GM12873 (cell line): Measurements from ENCODE around the gene HHIPL1.

Source experiments
- CTCF ChIP-seq: IDR thresholded peaks from 2 replicates; pipeline ENCODE4 v1.5.1; 2012; ENCODE audit warnings: low read depth, mild to moderate bottlenecking, moderate library complexity, low read length, control low read depth; ENCODE audit not compliant: insufficient read depth; ENCODE audit errors: missing control alignments

Gene HHIPL1

GRCh38 chr14:99643343-99643742 lies 1.6 kb upstream of the HHIPL1 start:
- no peak for TF ChIP-seq CTCF

- no peak for TF ChIP-seq CTCF
Observed at GRCh38 chr14:99644035-99644587, 818 bp upstream of the HHIPL1 start.

GRCh38 chr14:99645545-99646505 lies 896 bp downstream of the HHIPL1 start:
- TF ChIP-seq CTCF = no peak

DNA sequence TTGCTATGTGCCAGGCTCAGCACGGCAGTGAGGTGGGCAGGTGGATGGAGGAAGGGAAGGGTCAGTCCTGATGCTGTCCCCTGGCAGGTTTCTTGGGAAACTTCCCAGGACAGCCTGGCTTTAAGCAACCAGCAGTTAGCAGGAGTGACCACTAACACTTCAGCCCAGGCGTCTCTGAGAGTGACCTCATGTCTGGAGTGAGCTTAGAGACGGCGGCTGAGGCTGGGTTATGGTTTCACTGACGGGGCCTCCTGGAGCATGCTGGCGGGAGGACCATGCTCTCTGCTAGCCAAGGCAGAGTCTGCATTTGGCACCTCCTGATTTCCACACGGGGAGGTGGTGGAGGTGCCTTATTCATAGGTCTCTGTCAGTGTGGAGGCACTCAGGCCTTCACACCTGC lies 2.5 kb downstream of the HHIPL1 start:
- no peak for TF ChIP-seq CTCF

DNA sequence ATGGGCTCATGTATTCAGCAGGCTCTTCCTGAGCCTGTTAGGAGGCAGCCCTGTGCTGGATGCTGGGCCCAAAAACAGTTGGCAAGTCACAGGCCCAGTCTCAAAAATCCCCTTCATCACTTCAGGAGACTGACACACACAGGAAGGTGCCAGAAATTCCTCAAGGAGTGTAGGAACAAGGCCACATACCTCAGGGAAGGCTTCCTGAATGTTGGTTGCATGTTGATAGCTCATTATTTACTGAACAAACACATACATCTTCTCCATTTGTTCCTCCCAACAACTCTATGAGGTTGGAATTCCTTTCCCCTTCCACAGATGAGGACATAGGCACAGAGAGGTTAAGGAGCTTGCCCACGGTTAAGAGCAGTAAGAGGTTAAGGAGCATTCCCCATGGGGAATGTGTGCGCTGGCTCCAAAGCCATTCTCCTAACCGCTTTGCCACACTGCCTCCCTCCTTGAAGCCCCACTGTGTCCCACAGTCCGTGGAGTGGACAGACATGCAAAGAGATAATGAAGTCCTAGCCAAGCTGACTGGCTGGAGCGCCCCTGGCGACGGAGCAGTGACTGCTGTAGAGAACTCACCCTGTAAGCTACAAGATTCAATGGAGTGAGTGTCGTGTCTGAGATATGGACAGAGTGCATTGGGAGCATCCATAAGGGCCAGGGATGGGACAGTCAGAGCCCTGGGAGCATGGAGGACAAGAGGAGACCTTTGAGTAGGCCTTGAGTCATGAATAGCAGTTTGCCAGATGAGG lies 3.3 kb downstream of the HHIPL1 start:
- TF ChIP-seq CTCF = no peak

- TF ChIP-seq CTCF = no peak
Observed at GRCh38 chr14:99649219-99649618, 4.3 kb downstream of the HHIPL1 start.

DNA sequence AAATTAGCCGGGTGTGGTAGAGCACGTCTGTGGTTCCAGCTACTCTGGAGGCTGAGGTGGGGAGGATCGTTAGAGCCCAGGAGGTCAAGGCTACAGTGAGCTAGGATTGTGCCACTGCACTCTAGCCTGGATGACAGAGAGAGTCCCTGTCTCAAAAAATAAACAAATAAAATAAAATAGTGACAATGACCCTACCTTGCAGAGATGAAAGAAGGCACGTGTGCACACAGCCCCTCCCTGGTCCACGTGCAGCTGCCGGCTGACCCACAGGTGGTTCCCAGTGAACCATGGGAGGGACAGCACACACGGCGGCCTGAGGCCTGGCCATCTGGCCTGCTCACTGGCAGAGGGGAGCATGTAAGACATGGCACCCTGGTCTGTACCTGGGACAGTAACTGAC lies 4.7 kb downstream of the HHIPL1 start:
- no peak for TF ChIP-seq CTCF
